GM19468 (cell line): ENCODE data around the gene ANKRD16.

ENCODE experiments used
- ATAC-seq: cut with Tn5 transposase; IDR thresholded peaks from one replicate; pipeline ENCODE4 v1.9.1; 2021; ENCODE audit warnings: mild to moderate bottlenecking, moderate library complexity, moderate number of reproducible peaks; ENCODE audit not compliant: unreplicated experiment; ENCODE audit errors: extremely low read depth

ANKRD16 gene

DNA sequence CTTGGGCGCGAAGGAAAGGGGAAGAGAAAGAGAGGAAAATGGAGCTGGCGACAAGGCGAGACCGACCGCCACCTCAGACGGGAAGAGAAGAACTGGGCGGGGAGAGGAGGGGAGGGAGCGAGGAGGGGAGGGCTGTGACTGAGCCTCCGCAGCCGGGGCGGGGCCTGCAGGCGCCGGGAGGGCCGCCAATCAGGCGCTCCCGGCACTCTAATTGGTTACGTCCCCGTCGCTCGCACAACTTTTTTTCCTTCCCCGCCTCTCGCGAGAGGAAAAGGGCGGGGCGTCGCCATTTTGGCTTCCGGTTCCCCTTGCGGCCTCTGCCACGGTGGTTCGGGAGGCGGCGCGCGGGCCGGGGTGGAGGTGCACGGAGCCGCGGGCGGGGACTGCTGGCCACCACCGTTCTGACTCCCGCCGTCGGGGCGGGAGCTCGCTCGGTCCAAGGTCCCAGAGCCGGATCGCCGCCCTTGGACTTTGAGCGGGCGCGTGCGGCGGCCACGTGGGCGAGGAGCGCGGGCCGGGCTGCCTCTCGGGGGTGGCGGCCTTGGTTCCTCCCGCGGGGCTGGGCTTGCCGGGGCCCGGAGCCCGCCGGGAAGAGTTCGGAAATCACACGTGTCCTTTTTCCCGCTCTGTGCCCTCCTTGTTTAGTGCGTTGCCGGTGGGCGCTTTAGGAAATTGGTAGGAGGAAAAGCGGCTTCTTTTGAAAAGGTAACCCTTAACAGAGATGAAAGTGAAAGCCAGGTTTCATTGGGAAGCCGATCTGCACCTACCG, 76.2 kb downstream of the ANKRD16 start, which contains the start of gene GDI2:
TSS of gene GDI2 (minus strand) at position 94 of the 769 bp plus-strand sequence. CDS start 176 bp downstream, outside the sequence.
- ATAC-seq, result peak; percentile 61

DNA sequence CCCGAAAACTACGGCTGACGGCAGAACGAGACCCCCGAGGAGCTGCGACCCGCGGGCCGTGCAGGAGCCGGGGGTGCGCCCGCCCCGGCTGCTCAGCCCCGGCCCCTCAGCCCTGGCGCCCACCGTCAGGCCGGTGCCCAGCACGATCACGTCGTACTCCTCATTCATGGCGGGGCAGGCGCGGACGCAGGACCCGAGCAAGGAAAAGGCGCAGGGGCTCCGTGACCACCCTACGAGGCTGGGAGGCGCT, 76.7 kb downstream of the ANKRD16 start:
- ATAC-seq, result peak; percentile 1

DNA sequence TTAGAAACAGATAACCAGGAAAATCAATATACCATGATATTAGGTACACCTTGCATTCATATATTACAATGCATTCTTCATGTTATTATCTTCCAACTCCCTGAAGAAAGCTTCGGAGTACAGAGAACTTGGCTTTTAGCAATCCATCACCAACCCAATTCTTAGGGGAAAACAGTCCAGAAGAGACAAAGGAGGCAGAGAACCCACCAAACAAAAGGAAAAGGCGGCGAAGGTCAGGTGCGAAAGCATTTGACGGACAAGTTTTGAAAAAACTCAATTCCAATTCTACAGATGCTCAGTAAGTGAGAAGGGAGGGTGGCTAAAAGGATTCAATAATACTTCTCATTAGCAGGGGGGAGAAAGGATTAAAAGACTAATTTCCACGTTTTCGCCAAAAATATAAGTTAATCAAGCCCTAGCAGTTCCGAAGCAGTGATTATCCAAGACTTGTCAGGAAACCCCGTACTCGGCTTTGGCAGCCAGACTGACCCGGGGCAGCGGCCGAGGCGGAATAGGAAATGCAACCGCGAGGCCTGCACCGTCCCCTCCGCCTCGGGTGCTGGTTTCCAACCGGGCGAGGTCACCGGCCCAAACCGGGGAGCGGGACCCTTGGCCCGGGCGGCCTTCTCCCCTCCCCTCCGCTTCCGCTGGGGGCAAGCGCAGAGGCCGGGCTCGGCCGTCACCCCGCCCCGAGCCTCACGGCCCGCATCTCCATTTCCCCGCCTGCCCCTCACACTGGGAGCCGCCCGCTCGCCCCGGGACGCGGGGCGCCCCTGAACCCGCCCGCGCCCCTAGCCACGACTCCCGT, 77.2 kb downstream of the ANKRD16 start:
- ATAC-seq, result peak; percentile 9
